AG09309 (cell line): ENCODE results near the gene WDR36.

ENCODE experiments used
- DNase-seq: peaks from one replicate; pipeline ENCODE4 v3.0.0-alpha.2; 2010; ENCODE audit warnings: low read depth
- H3K4me3 ChIP-seq: 2 replicates; pipeline ENCODE4 v1.5.1; 2011; ENCODE audit warnings: mild to moderate bottlenecking, low read depth, low read length, moderate library complexity; ENCODE audit not compliant: control insufficient read depth
- TF ChIP-seq, protein P1 (sequence below): IDR thresholded peaks from 2 replicates; pipeline ENCODE4 v1.5.1; 2011; ENCODE audit warnings: mild to moderate bottlenecking, low read depth, low read length, inconsistent platforms; ENCODE audit not compliant: insufficient read depth, control insufficient read depth; ENCODE audit errors: missing control alignments

The WDR36 gene

DNA sequence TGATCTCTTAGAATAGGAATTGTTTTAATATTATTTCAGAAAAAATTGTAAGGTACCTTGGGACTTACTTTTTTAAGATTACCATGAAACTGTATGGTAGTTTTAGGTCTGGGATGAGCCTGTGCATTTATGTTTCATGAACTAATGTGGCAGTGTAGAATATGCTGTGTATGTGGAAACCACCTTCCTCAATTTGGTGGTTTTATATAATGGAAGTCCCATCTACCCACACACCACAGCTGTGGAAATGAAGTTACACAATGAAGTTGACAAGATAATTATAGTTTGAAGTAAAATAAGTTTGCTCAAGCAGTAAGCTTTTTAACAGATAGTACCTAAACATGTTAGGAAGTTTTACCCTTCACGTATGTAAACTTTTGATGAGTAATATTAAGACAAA lies 24.4 kb downstream of the WDR36 start:
- DNase-seq = no peak
- TF ChIP-seq, protein P1, sequence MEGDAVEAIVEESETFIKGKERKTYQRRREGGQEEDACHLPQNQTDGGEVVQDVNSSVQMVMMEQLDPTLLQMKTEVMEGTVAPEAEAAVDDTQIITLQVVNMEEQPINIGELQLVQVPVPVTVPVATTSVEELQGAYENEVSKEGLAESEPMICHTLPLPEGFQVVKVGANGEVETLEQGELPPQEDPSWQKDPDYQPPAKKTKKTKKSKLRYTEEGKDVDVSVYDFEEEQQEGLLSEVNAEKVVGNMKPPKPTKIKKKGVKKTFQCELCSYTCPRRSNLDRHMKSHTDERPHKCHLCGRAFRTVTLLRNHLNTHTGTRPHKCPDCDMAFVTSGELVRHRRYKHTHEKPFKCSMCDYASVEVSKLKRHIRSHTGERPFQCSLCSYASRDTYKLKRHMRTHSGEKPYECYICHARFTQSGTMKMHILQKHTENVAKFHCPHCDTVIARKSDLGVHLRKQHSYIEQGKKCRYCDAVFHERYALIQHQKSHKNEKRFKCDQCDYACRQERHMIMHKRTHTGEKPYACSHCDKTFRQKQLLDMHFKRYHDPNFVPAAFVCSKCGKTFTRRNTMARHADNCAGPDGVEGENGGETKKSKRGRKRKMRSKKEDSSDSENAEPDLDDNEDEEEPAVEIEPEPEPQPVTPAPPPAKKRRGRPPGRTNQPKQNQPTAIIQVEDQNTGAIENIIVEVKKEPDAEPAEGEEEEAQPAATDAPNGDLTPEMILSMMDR = no peak
- no peak overlapping the region for H3K4me3 ChIP-seq

DNA sequence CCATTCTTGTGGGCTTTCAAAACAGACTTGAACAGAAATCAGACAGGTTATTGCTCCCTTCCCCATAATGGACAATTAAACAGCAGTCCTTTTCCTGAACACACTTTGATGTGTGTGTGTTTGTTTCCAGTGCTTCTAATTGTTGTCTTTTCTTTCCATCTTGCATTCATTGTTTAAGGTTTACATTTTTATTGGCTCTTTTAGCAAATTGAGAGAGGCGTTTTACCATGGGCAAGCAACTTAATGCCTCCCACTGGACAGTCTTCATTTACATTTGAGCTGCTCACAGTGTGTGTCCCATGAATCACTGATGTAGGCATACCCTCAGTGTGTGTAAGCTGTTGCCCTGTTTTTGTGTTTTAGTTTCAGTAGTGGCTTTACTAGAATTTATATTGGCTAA lies 25.0 kb downstream of the WDR36 start:
- no peak overlapping the region for H3K4me3 ChIP-seq
- TF ChIP-seq, protein P1 = no peak
- DNase-seq = no peak

DNA sequence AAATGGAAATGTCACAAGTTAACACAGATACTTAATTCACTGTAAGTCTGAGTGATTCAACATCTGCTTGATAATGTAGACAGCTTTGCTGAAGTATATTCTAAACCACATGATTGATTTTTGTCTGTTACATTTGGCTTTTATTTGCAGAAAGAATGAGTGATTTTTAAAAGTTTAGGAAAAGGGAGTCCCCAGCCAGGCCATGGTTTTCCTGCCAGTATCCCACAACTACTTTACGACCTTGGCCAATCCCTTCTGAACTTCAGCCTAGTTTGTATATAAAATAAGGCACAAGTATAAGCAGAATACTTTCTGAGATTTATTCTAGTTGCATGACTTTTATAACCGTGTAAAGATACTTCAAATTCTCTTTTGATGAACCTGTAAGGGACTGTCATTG lies 27.1 kb downstream of the WDR36 start:
- DNase-seq = no peak
- TF ChIP-seq, protein P1 = no peak
- no peak overlapping the region for H3K4me3 ChIP-seq

DNA sequence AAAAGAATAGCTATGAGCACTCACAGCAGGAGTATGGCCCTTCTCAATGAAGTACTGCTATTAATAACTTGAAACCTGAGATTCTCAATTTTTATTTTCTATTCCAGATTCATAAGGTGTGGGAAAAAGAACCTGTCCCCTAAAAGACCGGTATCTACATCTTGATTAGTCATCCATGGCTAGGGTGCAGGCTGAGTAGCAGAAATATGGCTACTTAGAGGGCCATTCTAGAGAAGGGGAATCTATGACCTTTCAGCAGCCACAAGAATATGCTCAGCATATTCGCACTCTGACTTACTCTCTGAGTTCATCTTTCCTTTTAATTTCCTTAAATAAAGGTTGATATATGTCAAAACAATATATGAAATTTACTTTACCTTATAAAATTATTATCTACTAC lies 27.7 kb downstream of the WDR36 start:
- H3K4me3 ChIP-seq = no peak overlapping the region
- DNase-seq = no peak
- TF ChIP-seq, protein P1 = no peak

DNA sequence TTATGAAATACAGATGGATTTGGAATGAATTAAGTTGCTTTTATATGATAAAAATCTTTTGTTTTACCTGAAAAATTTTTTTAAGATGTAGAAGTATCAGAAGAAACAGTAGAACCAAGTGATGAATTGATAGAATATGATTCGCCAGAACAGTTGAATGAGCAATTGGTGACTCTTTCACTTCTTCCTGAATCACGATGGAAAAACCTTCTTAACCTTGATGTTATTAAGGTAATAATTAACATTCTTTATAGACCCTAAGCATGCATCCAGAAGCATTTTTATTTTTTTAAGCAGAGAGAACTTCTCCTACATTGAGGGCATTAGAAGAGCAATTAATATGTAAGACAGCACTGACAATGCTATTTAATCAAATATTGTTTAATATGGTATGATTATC lies 28.8 kb downstream of the WDR36 start:
- H3K4me3 ChIP-seq = no peak overlapping the region
- DNase-seq = no peak
- TF ChIP-seq, protein P1 = no peak

DNA sequence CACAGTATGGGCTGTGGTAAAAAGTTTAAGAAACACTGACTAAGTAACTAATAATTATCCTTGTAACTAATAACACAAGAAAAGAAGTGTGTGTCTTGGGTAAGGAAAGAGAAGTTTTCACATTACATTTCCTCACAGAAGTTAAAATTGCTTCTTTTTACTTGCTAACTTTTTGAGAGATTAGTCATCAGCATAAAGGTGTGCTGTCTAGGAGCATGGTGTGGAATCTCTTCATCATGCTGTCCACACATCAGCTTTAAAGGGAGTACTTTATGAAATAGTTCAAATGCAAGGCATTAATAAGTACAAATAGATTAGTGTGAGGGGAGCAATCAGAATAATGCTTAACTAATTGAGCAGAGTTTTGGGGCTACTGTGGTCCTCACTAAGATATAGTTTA lies 29.8 kb downstream of the WDR36 start:
- TF ChIP-seq, protein P1 = no peak
- no peak overlapping the region for H3K4me3 ChIP-seq
- DNase-seq = no peak

DNA sequence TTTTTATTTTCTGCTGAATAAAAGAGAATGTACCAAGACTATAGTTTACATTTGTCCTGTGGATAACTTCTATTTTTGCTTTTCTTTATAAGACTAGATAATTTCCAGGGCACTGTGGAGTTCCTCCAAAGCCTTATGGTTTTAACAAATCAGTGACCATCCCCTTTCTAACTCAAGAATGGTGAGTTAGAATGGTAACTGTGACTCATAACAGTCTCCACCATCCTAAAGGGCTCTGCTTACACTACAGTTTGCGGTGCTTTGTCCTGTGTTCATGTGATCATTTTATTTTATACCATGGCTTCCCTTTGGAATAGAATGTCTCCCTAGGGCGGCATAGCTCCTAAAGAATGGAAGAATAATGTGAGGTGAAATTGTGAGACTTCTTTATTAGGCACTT lies 30.2 kb downstream of the WDR36 start:
- no peak overlapping the region for H3K4me3 ChIP-seq
- TF ChIP-seq, protein P1 = no peak
- DNase-seq = no peak
